ENCODE data around the gene SPRYD3.
A peak's percentile ranks its signal among the peaks of the same experiment; 100 is the strongest.
"Not testable (repeated sequence)": the region's sequence is repeated elsewhere in the genome, so short reads cannot be mapped to it uniquely, and the experiment has no call there.

SPRYD3 gene

GRCh38 chr12:53079226-53080117, at the start of gene SPRYD3:
SPRYD3 (minus strand) TSS chr12:53079390; CDS start chr12:53079333, 57 bp downstream.
- peak; percentile 99 for DNase-seq

- DNase-seq: no peak
These were observed 48.0 kb upstream of the SPRYD3 start for GRCh38 chr12:53127169-53127568.

DNA sequence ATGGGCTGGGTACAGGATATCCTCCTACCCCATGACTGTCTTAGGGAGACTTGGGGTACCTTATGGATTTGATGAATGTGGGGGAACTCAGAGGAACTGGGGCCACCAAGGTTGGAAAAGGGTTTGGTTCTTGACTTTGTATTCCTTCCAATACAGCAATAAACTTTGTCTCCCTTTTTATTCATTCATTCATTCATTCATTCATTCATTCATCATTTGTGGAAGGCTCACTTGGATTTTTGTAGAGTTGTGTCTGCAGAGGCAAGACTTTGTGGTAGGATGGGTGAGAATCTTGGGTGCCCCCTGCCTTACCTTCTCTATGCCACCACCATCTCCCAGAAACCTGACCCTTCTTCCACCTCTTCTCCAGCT, 45.1 kb upstream of the SPRYD3 start:
- no peak for DNase-seq

- DNase-seq: no peak
These were observed 44.6 kb upstream of the SPRYD3 start for GRCh38 chr12:53123578-53124351.

GRCh38 chr12:53122961-53123468, 43.8 kb upstream of the SPRYD3 start:
- no peak for DNase-seq

DNA sequence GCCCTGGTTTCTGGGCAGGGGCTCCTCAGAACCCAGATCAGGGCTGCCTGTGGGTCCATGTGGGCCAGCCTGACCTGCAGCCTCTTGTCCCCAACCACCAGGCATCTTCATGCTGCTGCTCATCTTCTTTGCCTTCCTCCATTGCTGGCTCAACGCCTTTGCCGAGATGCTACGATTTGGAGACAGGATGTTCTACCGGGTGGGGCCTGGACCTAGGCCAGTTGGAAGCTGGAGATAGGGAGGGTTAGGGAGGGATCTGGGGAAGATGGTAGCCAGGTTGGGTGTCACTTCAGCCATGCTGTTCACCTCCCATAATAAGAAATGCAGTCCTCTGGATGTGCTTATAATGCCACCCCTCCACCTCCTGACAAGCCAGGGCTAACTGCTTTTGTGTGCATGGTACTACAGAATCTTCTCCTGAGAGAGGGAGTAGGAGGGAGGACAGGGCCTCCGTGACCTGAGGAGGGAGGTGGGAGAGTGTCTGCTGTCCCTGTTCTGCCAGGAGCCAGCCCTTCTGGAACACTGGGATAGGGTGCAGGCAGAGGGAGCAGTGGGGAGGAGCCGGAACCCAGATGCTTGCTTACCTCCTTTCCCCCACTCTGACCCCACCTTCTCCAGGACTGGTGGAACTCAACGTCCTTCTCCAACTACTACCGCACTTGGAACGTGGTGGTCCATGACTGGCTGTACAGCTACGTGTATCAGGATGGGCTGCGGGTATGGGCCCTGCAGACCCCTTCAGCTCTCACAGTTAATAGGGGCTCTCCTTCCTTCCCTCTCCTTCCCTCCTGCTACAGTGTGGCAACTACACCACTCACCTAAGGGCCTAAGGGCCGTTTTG, 41.7 kb upstream of the SPRYD3 start:
- no peak for DNase-seq

GRCh38 chr12:53118751-53119300, 39.6 kb upstream of the SPRYD3 start:
- DNase-seq: no peak

GRCh38 chr12:53115891-53116648, 36.9 kb upstream of the SPRYD3 start:
- DNase-seq: no peak

GRCh38 chr12:53115112-53115890, 36.1 kb upstream of the SPRYD3 start:
- DNase-seq: no peak

DNA sequence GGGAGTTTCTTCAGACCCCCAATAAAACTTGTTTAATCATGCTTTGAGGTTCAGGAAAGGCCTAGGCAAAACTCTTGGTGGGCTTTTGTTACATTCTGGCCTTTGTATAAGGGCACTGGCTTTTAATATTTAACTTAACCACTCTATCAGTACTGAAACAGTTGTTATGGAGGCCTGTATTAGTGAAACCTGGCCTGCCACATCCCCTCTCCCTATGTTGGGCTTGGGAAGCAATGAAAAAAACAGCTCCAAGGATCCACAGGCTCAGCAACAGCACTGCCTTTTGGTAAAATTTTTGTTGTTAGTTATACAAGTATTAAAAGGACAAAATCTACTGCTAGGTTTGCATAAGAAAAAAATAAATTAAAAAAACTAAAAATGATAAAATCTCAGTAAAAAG, 34.8 kb upstream of the SPRYD3 start:
- DNase-seq: no peak

- DNase-seq: no peak
These were observed 34.0 kb upstream of the SPRYD3 start for GRCh38 chr12:53113136-53113705.

GRCh38 chr12:53112431-53112830, 33.2 kb upstream of the SPRYD3 start:
- DNase-seq: not testable (repeated sequence)

DNA sequence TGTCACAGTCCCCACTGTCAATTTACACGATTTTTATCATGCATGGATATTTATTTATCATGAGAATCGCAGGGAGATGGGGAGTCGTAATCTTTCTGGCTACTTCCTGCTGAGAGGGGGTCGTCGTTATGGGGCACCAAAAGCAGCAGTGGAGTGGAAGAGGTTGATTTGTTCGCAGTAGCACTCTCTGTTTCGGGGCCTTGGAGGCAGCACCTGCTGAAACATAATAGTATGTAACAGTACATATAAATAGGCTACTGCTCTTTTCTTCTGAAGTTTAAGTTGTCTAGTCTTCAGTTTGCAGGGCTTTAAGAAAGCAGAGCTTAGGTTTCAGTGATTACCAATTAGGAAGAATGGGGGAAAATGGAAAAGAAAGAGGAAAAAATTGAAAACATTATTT, 27.9 kb upstream of the SPRYD3 start:
- DNase-seq: no peak

DNA sequence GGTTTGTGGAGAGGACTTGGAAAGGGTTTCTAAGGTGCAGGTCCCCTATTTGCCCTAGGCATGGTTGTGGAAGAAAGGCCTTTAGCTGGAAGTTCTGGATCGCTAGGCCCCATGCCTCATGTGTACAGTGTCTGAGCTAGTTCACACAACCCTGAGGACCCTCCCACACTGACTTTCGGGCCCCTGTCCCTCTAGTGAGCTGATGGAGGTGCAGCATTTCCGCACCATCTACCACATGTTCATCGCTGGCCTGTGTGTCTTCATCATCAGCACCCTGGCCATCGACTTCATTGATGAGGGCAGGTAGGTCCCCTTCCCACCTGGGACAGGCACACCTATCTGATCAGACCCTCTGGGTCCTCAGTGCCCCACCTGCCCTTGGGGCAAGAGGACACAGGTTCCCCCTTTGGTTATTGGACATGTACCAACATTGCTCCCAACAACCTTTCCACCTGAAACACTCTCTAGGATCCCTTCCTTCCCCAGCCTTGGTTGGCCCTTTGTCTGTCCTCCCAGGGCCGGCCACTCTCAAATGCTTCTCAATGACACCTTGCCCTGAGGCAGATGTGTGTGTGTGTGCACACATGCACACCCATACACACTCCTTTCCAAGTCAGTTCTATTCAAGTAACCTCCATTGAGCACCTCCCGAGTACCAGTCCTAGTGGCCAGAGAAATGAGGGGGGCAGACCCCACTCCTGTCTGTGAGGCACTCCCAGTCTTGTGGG, 26.7 kb upstream of the SPRYD3 start:
- DNase-seq: no peak

- DNase-seq: no peak
These were observed 26.1 kb upstream of the SPRYD3 start for GRCh38 chr12:53105256-53105655.

DNA sequence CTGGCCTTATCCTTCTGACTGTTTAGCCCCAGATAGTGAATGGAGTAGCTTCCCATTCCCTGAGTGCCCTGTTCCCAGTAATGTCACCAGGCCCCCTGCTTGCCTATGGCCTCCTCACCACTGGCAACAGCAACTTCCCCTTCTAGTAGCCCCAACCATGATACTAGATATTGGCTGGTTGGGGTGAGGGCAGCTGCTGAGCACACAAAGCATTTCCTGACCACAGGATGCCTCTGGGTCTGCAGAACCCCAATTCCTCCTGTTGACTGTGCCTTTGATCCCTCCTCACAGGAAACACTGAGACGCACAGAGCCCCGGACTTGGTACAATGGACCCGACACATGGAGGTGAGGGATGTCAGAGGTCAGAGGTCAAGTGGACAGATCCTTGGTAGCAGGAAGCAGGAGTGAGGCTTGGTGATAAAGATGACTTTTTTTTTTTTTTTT, 24.7 kb upstream of the SPRYD3 start:
- DNase-seq: no peak

DNA sequence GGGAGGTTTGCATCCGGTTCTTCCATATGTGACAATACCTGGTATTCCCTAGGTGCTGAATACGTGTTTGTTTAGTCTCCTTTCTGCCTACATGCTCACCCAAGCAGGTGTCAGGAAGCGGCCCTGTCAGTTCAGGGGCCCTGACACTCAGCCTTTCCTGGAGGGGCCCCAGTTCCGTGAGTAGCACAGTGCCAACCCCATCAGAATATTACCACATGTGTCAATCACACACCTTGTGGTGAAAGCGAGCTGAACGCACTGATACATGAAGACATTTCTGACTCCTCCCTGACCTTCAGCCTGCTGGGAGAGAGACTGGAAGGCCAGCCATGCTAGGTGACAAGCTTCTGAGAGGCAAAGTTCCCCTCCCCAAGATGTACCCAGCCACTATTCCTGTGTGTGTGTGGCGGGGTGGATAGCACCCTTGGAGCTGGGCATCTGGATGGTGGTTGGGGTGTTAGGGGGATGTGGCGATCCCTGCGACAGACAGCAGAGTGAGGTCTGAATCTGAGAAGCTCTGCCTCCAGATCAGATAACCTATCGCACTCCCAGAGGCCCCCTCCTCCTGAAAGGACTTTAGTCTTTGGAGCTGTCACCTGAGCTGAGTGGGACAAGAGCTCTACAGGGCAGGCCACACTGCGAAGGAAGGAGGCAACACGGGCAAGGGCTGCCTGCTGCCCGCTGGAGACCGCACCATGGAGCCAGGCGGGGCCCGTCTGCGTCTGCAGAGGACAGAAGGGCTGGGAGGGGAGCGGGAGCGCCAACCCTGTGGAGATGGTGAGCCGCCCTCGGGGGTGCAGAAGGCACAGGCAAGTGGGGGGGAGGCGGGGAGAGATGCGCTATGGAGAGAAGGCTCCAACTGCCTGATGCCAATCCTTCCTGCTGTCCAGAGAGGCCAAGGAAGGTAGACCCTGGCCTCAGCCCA, 24.0 kb upstream of the SPRYD3 start, which contains the start of gene SOAT2:
TSS of gene SOAT2 (plus strand) at position 604 of the 925 bp plus-strand sequence. CDS start at position 696, 92 bp downstream.
- no peak for DNase-seq

Data from left hindlimb (tissue), 1 donor.